GM21423 (cell line): ENCODE measurements around the gene RPS6KA4.

Experiments
- ATAC-seq: cut with Tn5 transposase; IDR thresholded peaks from one replicate; pipeline ENCODE4 v1.9.1; 2021; ENCODE audit warnings: mild to moderate bottlenecking, moderate library complexity; ENCODE audit not compliant: unreplicated experiment

RPS6KA4 gene

GRCh38 chr11:64384028-64384737 lies 25.2 kb downstream of the RPS6KA4 start:
- ATAC-seq, result no peak

DNA sequence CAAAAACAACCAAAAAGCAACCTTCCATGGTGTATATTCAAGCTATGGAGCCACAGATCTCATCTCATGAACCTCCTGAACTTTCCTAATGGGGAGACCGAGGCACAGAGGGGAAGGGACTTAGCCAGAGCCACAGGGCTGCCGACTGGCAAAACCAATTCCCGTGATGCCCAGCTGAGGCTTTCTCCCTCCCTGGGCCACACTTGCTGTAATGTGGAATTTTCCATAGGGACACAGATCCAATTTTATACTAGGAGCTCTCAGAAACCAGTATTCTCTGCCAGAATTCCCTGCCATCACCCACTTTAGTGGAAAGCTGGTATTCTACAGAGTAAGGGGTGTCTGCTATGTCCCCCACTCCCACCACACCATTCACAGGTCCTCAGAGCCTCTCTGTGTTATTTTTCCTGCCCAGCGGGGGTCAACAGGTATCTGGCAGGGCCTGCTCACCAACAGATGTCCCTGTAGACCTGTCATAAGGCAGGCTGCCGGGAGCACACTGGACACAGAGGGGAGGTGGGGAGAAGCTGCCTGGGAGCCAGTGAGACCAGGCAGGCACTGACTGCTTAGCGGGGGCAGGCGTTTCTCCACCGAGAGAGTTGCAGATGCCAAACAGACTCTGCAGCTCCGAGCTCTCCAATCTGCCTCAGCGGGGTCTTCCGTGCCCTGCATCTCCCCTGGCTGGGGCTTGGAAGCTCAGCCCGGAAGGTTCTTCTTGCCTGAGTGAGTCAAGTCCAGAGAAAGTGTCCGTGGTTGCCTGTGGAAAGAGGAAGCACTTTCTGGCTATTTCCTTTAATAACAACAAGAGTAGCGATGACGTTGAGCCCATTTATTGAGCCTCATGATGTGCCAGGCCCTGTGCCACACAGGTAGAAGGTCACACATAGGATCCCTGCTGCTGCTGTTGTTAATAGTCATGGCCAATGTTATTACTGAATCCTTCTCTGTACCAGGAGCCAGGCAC lies 26.3 kb downstream of the RPS6KA4 start:
- ATAC-seq, result no peak

DNA sequence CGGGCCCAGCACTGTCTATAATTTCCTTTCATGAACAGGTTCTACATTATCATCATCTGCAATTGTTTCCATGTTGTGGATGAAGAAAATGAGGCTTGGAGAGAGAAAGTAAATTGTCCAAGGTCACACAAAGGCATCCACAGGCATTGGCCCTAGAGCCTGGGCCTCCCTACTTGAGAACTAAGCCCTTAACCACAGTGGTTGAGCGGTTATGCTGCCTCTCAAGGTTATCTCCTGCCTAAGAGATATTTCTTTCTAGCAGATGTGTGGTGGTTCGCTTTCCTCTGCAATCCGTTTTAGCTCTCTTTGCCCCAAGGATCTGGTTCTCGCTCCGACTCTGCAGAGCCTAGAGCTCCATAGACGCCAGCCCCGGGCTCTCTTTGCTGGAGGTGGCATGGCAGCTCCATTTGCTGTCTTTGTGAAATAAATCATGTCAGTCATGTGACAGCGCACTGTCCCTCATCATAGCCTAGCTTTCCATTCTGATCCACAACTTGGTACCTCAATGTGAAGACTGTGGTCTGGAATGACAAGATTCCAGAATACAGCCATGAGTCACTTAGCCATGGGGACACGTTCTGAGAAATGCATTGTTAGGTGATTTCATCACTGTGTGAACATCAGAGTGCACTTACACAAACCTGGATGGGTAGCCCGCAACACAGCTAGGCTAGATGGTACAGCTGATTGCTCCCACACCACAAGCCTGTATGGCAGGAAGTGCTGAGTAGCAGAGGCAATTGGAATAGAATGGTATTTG lies 27.2 kb downstream of the RPS6KA4 start:
- no peak for ATAC-seq

GRCh38 chr11:64387916-64388315 lies 29.0 kb downstream of the RPS6KA4 start:
- no peak for ATAC-seq

GRCh38 chr11:64388894-64389293 lies 29.9 kb downstream of the RPS6KA4 start:
- ATAC-seq, result no peak

GRCh38 chr11:64389851-64390250 lies 30.9 kb downstream of the RPS6KA4 start:
- no peak for ATAC-seq

- ATAC-seq, result no peak
Measured at GRCh38 chr11:64390558-64390957, 31.6 kb downstream of the RPS6KA4 start.

DNA sequence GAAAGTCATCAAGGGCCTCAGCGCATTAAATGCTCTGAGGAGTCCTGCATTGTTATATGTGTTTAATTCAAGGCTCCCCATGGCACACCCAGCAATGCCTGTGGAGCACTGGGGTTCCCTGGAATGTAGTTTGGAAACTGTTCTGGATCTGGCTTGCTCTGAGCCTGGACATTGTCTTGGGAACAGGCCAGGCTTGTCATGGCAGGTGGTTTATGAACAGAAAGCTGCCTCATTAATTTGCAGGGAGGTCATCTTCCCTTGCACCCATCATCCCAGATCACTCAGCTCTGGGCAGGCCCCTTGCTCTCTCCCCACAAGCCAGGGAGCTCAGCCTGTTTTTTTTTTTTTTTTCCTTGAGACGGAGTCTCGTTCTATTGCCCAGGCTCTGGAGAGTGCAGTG lies 32.9 kb downstream of the RPS6KA4 start:
- ATAC-seq, result no peak

GRCh38 chr11:64395545-64396078 lies 36.6 kb downstream of the RPS6KA4 start:
- ATAC-seq, result no peak

GRCh38 chr11:64396079-64396591 lies 37.2 kb downstream of the RPS6KA4 start:
- no peak for ATAC-seq

DNA sequence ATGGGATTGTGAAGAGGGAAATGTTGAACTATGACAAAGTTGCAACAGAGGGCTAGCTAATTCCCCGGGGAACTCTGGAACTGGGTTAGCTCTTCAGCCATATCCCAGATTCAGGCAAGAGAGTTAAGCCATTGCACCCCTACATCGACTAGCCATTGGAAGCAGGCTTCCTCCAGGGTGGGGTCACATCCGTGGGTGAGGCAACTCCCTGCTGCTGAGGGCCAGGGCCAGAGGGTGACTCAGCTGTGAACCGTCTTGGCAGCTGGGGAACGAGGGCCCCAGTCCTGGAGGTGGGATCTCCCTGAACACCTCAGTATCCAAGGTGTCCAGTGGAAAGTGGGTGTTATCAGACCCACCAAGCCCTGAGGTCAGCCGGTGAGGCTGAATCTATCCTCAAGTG lies 41.1 kb downstream of the RPS6KA4 start:
- ATAC-seq, result no peak

GRCh38 chr11:64400667-64401066 lies 41.7 kb downstream of the RPS6KA4 start:
- ATAC-seq, result no peak

DNA sequence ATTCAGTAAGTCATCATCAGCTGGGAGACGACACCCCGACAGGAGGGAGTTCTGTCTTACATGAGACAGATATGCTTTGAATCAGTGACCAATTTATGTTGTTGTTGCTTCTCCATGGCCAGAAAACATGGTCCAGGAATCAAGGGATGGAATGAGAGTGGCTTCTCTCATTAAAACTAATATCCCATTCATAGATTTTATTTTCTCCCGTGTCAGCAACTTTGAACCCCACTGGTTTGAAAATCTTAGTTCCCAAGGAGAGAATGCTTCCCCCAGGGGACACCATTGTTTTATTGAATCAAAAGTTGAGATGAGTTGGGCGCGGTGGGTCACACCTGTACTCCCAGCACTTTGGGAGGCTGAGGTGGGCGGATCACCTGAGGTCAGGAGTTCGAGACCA lies 42.8 kb downstream of the RPS6KA4 start:
- ATAC-seq, result no peak

- ATAC-seq, result no peak
Measured at GRCh38 chr11:64403106-64403505, 44.1 kb downstream of the RPS6KA4 start.

DNA sequence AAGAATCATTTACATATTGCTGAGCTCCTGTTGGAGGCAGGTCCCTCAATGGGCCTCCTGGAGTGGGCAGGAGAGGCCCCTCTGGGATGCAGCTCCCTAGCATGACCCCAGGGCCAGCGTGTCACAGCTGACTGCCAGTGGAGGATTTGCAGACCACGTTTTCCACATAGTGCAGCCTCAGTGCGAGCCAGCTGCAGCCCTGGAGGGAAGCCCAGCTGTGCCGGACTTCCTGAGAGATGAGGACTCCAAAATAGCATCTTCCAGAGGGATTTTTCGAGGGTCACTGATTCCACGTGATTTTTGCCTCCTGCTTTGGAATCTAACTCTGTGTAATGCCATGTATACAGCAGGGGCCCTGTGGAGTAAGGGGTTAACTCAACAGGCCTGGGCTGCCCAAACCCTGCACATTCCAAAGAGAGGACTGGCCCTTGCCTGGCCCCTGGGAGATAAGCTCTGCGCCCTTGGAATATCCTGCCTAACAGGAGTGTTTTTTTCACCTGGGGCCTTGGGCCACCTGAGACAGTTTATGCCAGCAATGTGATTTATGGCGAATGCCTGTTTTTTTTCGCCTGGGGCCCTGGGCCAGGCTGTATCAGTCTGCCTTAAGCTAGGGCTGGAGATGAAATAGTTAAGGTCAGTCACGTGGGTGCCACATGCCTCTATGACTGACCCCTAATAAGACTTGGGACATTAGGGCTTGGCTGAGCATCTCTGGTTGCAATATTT lies 47.4 kb downstream of the RPS6KA4 start:
- ATAC-seq, result no peak

DNA sequence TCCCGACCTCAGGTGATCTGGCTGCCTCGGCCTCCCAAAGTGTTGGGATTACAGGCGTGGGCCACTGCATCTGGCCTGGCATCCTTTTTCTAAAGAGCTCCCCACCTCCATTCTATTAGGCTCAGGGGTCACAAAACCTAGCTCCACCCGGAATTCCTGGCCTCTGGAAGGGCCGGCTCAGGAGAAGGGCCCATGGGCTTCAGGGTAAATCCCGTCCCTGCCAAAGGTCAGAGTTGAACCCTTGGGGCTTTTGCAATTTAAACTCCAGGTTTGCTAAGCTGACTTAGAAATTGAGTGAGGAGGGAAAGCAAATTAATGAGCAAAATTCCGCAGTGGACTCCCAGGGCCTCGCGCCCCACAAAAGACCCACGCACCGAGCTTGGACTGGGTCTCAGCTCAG lies 48.3 kb downstream of the RPS6KA4 start:
- no peak for ATAC-seq

DNA sequence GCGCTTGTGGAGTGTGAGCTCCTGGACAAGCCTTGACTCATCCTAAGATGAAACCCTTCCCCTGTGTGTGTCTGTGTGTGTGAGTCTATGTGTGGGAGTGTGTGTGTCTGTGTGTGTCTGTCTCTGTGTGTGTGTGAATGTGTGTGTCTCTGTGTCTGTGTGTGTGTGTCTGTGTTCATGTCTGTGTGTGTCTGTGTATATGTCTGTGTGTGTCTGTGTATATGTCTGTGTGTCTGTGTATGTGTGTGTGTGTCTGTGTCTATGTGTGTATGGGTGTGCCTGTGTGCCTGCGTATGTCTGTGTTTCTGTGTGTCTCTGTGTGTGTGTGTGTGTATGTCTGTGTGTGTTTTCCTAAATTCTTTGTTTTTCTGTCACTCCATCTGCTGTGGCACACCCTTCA lies 48.7 kb downstream of the RPS6KA4 start:
- ATAC-seq, result no peak

GRCh38 chr11:64409278-64409677 lies 50.3 kb downstream of the RPS6KA4 start:
- ATAC-seq, result no peak

- ATAC-seq, result no peak
Measured at GRCh38 chr11:64409707-64410403, 50.9 kb downstream of the RPS6KA4 start.

DNA sequence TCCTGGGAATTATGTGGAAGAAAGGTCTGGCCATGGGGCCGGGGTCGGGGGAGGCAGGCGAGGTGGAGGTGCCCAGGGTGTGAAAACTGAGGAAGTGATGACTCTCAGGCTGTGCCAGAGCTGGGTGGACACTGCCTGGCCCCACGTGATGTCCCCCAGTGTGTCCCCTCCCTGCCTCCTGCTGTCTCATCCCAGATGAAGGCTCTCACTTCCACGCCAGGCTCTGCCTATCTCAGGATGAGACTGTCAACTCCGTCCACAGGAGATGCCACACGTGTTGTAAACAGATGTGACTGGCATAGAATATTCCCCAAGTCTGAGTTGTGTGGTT lies 51.4 kb downstream of the RPS6KA4 start:
- ATAC-seq, result no peak
